ENCODE measurements around the gene TRRAP.

TRRAP gene

GRCh38 chr7:99000904-99001465, 122.7 kb downstream of the TRRAP start:
- Histone ChIP-seq H3K27ac (ENCODE audit: insufficient read depth in 1 of 2, low read depth in 1 of 2, low read length in 2 of 2, poor library complexity in 1 of 2, severe bottlenecking in 2 of 2) (no peak overlapping the region), H3K4me1 (ENCODE audit: control extremely low read depth in 1 of 4, control insufficient read depth in 4 of 4, insufficient read depth in 4 of 4, low read length in 3 of 4) (no peaks in the 10 kb centered on the region), H3K36me3 (ENCODE audit: control insufficient read depth in 4 of 4, insufficient read depth in 4 of 4, low read length in 3 of 4) (peaks cover 11 to 90% (median 71%) of the 10 kb centered on the region in 4 experiments), H3K4me3 (ENCODE audit: control insufficient read depth in 1 of 7, extremely low read depth in 1 of 7, insufficient read depth in 4 of 7, low read depth in 2 of 7, low read length in 6 of 7) (no peak overlapping the region), H3K9me3 (ENCODE audit: control extremely low read depth in 1 of 5, control insufficient read depth in 4 of 5, insufficient read depth in 2 of 5, low read depth in 1 of 5, low read length in 4 of 5) (no peaks in the 10 kb centered on the region), H3K27me3 (replicated peaks in 2 of 5; ENCODE audit: control insufficient read depth in 4 of 5, insufficient read depth in 5 of 5, low read length in 4 of 5) (no peaks in the 10 kb centered on the region)
- 98% methylated on average over 8 of the region's 14 CpGs for WGBS (ENCODE audit: insufficient coverage)
- DNase-seq, result no peak
- ChIA-PET POLR2A (no interaction called here), CTCF (no interaction called here)

DNA sequence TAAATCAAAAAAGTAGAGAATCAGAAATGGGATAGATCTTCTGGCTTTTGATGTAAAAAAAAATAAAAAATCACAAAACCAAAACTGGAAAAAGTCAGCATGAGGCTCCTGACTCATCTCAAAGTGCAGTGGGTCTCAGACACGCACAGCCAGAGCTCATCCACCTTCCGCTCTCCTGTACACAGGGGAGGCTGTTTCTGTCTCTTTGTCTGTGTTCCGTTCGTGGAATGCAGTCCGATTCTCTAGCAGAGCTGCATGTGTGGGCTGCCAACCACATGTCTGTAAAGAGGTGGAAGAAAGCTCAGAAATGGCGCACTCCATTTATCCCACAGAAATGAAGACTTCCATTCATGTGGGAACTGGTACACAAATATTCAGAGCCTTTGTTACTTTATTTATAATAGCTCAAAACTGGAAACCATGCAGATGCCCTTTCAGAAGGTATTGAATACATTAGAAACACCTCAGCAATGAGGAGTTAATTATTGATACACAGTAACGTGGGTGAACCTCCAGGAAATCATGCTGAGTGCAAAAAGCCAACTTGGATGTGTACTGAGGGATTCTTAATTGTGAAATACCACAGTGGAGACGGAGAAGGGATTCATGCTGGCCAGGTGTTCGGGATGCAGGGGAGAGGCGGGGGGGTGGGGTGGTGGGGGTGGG, 123.3 kb downstream of the TRRAP start:
- ChIA-PET CTCF (no interaction called here), POLR2A (no interaction called here)
- 90% methylated on average over 2 of the region's 10 CpGs for WGBS (ENCODE audit: insufficient coverage)

GRCh38 chr7:99002148-99002826, 124.0 kb downstream of the TRRAP start:
- no peaks in the 10 kb centered on the region for H3K9me3 ChIP-seq (ENCODE audit: control extremely low read depth in 1 of 5, control insufficient read depth in 4 of 5, insufficient read depth in 2 of 5, low read depth in 1 of 5, low read length in 4 of 5)
- H3K36me3 ChIP-seq (ENCODE audit: control insufficient read depth in 4 of 4, insufficient read depth in 4 of 4, low read length in 3 of 4), result peaks cover 19 to 90% (median 78%) of the 10 kb centered on the region in 4 experiments
- DNase-seq, result no peak
- no peak overlapping the region for H3K4me3 ChIP-seq (ENCODE audit: control insufficient read depth in 1 of 7, extremely low read depth in 1 of 7, insufficient read depth in 4 of 7, low read depth in 2 of 7, low read length in 6 of 7)
- 97% methylated on average over 9 of the region's 12 CpGs for WGBS (ENCODE audit: insufficient coverage)
- ChIA-PET CTCF (interaction anchor here (1.0 kb wide), 1 partner anchor 11 kb away, joined by 3 read pairs; no protein-coding TSS in a partner anchor), POLR2A (interaction anchor here (0.7 kb wide), 1 partner anchor 406 kb away, joined by 3 read pairs; no protein-coding TSS in a partner anchor)
- H3K27ac ChIP-seq (ENCODE audit: insufficient read depth in 1 of 2, low read depth in 1 of 2, low read length in 2 of 2, poor library complexity in 1 of 2, severe bottlenecking in 2 of 2), result no peak overlapping the region
- H3K27me3 ChIP-seq (replicated peaks in 2 of 5; ENCODE audit: control insufficient read depth in 4 of 5, insufficient read depth in 5 of 5, low read length in 4 of 5), result no peaks in the 10 kb centered on the region
- H3K4me1 ChIP-seq (ENCODE audit: control extremely low read depth in 1 of 4, control insufficient read depth in 4 of 4, insufficient read depth in 4 of 4, low read length in 3 of 4), result no peaks in the 10 kb centered on the region

More for the DNA sequence above, 123.3 kb downstream of the TRRAP start:
- no peaks in the 10 kb centered on the region for H3K27me3 ChIP-seq (replicated peaks in 2 of 5; ENCODE audit: control insufficient read depth in 4 of 5, insufficient read depth in 5 of 5, low read length in 4 of 5)
- no peaks in the 10 kb centered on the region for H3K9me3 ChIP-seq (ENCODE audit: control extremely low read depth in 1 of 5, control insufficient read depth in 4 of 5, insufficient read depth in 2 of 5, low read depth in 1 of 5, low read length in 4 of 5)
- H3K4me3 ChIP-seq (ENCODE audit: control insufficient read depth in 1 of 7, extremely low read depth in 1 of 7, insufficient read depth in 4 of 7, low read depth in 2 of 7, low read length in 6 of 7), result no peak overlapping the region
- no peak for DNase-seq
- H3K27ac ChIP-seq (ENCODE audit: insufficient read depth in 1 of 2, low read depth in 1 of 2, low read length in 2 of 2, poor library complexity in 1 of 2, severe bottlenecking in 2 of 2), result no peak overlapping the region
- H3K36me3 ChIP-seq (ENCODE audit: control insufficient read depth in 4 of 4, insufficient read depth in 4 of 4, low read length in 3 of 4), result peaks cover 16 to 90% (median 72%) of the 10 kb centered on the region in 4 experiments
- no peaks in the 10 kb centered on the region for H3K4me1 ChIP-seq (ENCODE audit: control extremely low read depth in 1 of 4, control insufficient read depth in 4 of 4, insufficient read depth in 4 of 4, low read length in 3 of 4)

GRCh38 chr7:99002827-99003212, 124.5 kb downstream of the TRRAP start:
- Histone ChIP-seq H3K36me3 (ENCODE audit: control insufficient read depth in 4 of 4, insufficient read depth in 4 of 4, low read length in 3 of 4) (peaks cover 19 to 87% (median 76%) of the 10 kb centered on the region in 4 experiments), H3K4me1 (ENCODE audit: control extremely low read depth in 1 of 4, control insufficient read depth in 4 of 4, insufficient read depth in 4 of 4, low read length in 3 of 4) (no peaks in the 10 kb centered on the region)

GRCh38 chr7:99003419-99003818, 125.1 kb downstream of the TRRAP start:
- no peak for DNase-seq
- Histone ChIP-seq H3K27me3 (replicated peaks in 2 of 5; ENCODE audit: control insufficient read depth in 4 of 5, insufficient read depth in 5 of 5, low read length in 4 of 5) (no peaks in the 10 kb centered on the region), H3K27ac (ENCODE audit: insufficient read depth in 1 of 2, low read depth in 1 of 2, low read length in 2 of 2, poor library complexity in 1 of 2, severe bottlenecking in 2 of 2) (no peak overlapping the region), H3K36me3 (ENCODE audit: control insufficient read depth in 4 of 4, insufficient read depth in 4 of 4, low read length in 3 of 4) (peaks cover 19 to 88% (median 76%) of the 10 kb centered on the region in 4 experiments), H3K9me3 (ENCODE audit: control extremely low read depth in 1 of 5, control insufficient read depth in 4 of 5, insufficient read depth in 2 of 5, low read depth in 1 of 5, low read length in 4 of 5) (no peaks in the 10 kb centered on the region), H3K4me1 (ENCODE audit: control extremely low read depth in 1 of 4, control insufficient read depth in 4 of 4, insufficient read depth in 4 of 4, low read length in 3 of 4) (no peaks in the 10 kb centered on the region), H3K4me3 (ENCODE audit: control insufficient read depth in 1 of 7, extremely low read depth in 1 of 7, insufficient read depth in 4 of 7, low read depth in 2 of 7, low read length in 6 of 7) (no peak overlapping the region)
- WGBS (ENCODE audit: insufficient coverage), result 95% methylated on average over 11 of the region's 15 CpGs
- ChIA-PET POLR2A (no interaction called here), CTCF (no interaction called here)

More at GRCh38 chr7:99002827-99003212, 124.5 kb downstream of the TRRAP start:
- POLR2A ChIA-PET, result interaction anchor here (0.7 kb wide), 1 partner anchor 405 kb away, joined by 3 read pairs; no protein-coding TSS in a partner anchor
- Histone ChIP-seq H3K27ac (ENCODE audit: insufficient read depth in 1 of 2, low read depth in 1 of 2, low read length in 2 of 2, poor library complexity in 1 of 2, severe bottlenecking in 2 of 2) (no peak overlapping the region), H3K4me3 (ENCODE audit: control insufficient read depth in 1 of 7, extremely low read depth in 1 of 7, insufficient read depth in 4 of 7, low read depth in 2 of 7, low read length in 6 of 7) (no peak overlapping the region), H3K27me3 (replicated peaks in 2 of 5; ENCODE audit: control insufficient read depth in 4 of 5, insufficient read depth in 5 of 5, low read length in 4 of 5) (no peaks in the 10 kb centered on the region), H3K9me3 (ENCODE audit: control extremely low read depth in 1 of 5, control insufficient read depth in 4 of 5, insufficient read depth in 2 of 5, low read depth in 1 of 5, low read length in 4 of 5) (no peaks in the 10 kb centered on the region)
- DNase-seq, result no peak
- CTCF ChIA-PET, result interaction anchor here (1.0 kb wide), 1 partner anchor 12 kb away, joined by 3 read pairs; no protein-coding TSS in a partner anchor
- 93% methylated on average over 17 of the region's 20 CpGs for WGBS (ENCODE audit: insufficient coverage)

DNA sequence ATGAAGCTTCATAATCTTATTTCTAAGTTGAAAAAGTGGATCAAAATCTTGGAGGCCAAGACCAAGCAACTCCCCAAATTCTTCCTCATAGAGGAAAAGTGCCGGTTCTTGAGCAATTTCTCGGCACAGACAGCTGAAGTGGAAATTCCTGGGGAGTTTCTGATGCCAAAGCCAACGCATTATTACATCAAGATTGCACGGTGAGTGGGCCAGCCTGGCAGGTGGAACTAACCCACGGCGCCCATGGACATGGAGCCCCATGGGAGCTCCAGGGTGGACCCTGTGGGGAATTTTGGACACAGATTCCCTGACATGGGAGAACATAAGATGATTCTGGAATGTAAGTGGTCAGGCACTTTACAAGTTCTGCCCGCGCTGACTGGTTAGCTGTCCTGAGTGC, 125.9 kb downstream of the TRRAP start:
- H3K27ac ChIP-seq (ENCODE audit: insufficient read depth in 1 of 2, low read depth in 1 of 2, low read length in 2 of 2, poor library complexity in 1 of 2, severe bottlenecking in 2 of 2), result no peak overlapping the region
- peaks cover 18 to 88% (median 72%) of the 10 kb centered on the region in 4 experiments for H3K36me3 ChIP-seq (ENCODE audit: control insufficient read depth in 4 of 4, insufficient read depth in 4 of 4, low read length in 3 of 4)
- 96% methylated on average over 8 of the region's 8 CpGs for WGBS (ENCODE audit: insufficient coverage)
- no peak for DNase-seq
- H3K4me3 ChIP-seq (ENCODE audit: control insufficient read depth in 1 of 7, extremely low read depth in 1 of 7, insufficient read depth in 4 of 7, low read depth in 2 of 7, low read length in 6 of 7), result no peak overlapping the region
- H3K4me1 ChIP-seq (ENCODE audit: control extremely low read depth in 1 of 4, control insufficient read depth in 4 of 4, insufficient read depth in 4 of 4, low read length in 3 of 4), result no peaks in the 10 kb centered on the region
- CTCF ChIA-PET, result interaction anchor here (0.5 kb wide), 1 partner anchor 352 kb away, joined by 3 read pairs; no protein-coding TSS in a partner anchor
- POLR2A ChIA-PET, result no interaction called here
- no peaks in the 10 kb centered on the region for H3K9me3 ChIP-seq (ENCODE audit: control extremely low read depth in 1 of 5, control insufficient read depth in 4 of 5, insufficient read depth in 2 of 5, low read depth in 1 of 5, low read length in 4 of 5)
- no peaks in the 10 kb centered on the region for H3K27me3 ChIP-seq (replicated peaks in 2 of 5; ENCODE audit: control insufficient read depth in 4 of 5, insufficient read depth in 5 of 5, low read length in 4 of 5)
